ENCODE measurements around the gene KCNN4.

DNA sequence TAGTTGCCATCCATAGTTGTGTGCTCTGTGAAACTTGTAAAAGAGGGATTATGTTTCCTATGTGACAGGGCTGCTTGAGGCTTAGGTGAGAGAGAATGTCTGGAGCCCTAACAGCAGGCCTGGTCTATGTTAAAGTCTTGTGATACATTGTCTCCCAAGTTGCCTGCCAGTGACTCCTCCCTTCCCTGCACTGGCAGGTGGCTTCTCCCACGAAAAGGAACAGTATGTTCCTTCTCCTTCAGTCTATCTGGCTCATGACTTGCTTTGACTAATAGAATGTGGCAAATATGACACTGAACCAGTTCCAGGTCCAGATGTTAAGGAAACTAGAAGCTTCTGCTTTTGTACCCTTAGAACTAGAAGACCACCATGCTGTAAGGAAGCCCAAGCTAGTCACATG, 5.9 kb upstream of the KCNN4 start:
- TF ChIP-seq, protein P1, sequence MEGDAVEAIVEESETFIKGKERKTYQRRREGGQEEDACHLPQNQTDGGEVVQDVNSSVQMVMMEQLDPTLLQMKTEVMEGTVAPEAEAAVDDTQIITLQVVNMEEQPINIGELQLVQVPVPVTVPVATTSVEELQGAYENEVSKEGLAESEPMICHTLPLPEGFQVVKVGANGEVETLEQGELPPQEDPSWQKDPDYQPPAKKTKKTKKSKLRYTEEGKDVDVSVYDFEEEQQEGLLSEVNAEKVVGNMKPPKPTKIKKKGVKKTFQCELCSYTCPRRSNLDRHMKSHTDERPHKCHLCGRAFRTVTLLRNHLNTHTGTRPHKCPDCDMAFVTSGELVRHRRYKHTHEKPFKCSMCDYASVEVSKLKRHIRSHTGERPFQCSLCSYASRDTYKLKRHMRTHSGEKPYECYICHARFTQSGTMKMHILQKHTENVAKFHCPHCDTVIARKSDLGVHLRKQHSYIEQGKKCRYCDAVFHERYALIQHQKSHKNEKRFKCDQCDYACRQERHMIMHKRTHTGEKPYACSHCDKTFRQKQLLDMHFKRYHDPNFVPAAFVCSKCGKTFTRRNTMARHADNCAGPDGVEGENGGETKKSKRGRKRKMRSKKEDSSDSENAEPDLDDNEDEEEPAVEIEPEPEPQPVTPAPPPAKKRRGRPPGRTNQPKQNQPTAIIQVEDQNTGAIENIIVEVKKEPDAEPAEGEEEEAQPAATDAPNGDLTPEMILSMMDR (IDR thresholded peaks at IDR 0.05), result no peak
- TF ChIP-seq POLR2A (IDR thresholded peaks at IDR 0.05), result no peak
